GM12872 (cell line): ENCODE data around the gene CEACAM5.

ENCODE experiments used
- TF ChIP-seq, protein P1 (sequence below): IDR thresholded peaks from 3 replicates; pipeline ENCODE4 v1.5.1; 2011; ENCODE audit warnings: low read depth, mild to moderate bottlenecking, low read length, moderate library complexity; ENCODE audit not compliant: insufficient read depth

The CEACAM5 gene

DNA sequence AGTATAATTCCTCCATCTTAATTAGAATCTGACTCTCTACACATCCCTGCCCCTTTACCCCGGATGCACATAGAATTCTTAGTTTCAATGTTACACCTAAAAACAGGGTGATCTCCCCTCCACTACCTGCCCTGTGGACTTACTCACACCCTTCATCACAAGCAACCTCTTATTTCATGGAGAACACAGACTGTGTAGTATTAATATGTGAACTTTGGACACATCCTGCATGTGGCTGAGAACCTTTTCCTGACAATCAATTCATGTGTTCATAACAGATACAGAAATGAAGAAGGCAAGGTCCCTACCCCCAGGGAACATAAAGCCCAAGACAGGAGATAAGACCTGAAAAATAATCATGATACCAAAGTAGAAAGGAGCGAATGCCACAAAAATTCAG, 58.7 kb downstream of the CEACAM5 start:
- TF ChIP-seq, protein P1, sequence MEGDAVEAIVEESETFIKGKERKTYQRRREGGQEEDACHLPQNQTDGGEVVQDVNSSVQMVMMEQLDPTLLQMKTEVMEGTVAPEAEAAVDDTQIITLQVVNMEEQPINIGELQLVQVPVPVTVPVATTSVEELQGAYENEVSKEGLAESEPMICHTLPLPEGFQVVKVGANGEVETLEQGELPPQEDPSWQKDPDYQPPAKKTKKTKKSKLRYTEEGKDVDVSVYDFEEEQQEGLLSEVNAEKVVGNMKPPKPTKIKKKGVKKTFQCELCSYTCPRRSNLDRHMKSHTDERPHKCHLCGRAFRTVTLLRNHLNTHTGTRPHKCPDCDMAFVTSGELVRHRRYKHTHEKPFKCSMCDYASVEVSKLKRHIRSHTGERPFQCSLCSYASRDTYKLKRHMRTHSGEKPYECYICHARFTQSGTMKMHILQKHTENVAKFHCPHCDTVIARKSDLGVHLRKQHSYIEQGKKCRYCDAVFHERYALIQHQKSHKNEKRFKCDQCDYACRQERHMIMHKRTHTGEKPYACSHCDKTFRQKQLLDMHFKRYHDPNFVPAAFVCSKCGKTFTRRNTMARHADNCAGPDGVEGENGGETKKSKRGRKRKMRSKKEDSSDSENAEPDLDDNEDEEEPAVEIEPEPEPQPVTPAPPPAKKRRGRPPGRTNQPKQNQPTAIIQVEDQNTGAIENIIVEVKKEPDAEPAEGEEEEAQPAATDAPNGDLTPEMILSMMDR = no peak

DNA sequence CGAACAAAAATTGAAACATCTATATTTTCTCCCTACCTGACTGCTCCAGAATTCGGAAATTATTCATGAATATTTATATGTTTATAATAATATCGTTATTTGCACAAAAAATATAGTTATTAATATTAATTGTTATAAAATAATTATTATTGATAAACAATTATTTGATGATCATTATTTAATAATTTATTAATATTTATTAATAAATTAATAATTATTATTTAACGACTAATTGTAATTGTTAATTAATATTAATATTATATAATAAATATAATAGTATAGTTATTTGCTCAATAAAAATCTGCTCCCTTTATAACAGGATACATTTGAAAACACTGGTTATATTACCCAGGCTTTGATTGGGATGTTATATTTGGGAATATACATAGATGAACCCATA, 61.2 kb downstream of the CEACAM5 start:
- TF ChIP-seq, protein P1 = no peak

DNA sequence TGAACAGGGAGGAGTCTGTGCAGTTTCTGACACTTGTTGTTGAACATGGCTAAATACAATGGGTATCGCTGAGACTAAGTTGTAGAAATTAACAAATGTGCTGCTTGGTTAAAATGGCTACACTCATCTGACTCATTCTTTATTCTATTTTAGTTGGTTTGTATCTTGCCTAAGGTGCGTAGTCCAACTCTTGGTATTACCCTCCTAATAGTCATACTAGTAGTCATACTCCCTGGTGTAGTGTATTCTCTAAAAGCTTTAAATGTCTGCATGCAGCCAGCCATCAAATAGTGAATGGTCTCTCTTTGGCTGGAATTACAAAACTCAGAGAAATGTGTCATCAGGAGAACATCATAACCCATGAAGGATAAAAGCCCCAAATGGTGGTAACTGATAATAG, 63.0 kb downstream of the CEACAM5 start:
- TF ChIP-seq, protein P1 = no peak

DNA sequence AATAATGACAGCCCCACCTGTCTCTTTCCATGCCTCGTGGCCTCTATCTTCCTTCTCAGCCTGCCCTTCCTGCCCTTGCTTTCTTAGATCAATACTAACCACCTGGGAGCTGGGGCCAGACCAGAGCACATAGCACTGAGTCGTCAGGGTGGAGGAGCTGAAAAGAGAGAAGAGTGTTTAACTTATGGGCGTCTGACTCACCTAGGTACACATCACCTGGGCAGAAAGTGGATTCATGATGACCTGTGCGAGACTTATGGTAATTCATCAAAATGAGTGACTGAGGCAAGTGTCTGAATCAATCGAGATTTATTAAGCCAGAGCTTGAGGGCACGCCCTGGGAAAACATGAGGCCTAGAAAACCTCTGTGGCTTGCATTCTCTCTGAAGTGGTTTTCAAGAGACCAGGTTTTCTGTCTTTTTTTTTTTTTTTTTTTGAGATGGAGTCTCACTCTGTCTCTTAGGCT, 66.1 kb downstream of the CEACAM5 start:
- TF ChIP-seq, protein P1 = no peak

DNA sequence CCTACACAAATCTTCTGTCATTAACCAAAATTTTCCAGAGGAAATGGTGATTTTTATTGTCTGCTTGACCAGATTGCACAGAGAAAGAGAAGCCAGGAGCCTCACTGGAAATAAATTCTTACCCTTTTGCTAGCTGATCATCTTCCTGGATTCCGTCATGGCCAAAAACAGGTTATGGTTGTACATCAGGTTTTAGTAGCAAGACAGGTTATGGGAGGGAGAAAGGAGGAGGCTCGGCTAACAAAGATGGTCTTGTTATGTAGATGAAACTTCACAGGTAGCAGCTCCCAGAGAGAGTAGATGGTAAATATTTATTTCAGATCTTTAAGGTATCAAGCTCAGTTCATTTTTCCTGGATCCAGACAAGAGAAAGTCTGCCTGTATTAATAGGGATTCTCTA, 68.3 kb downstream of the CEACAM5 start:
- TF ChIP-seq, protein P1 = no peak
